ENCODE data around the gene PDE1A. TPM values are rescaled to one million over a fixed set of nuclear protein-coding genes. Genes with fewer than 3 reads are reported as not detected.

Gene PDE1A
- total and polyA plus RNA-seq, 2 of the 13 experiments (the other 11 are each of a cell fraction or from before 2014, with no cell fraction given), result not detected

- H3K27me3 ChIP-seq (ENCODE audit: control insufficient read depth in 1 of 2, insufficient read depth in 2 of 2, low read length in 2 of 2), result no peaks in the 10 kb centered on the region
- FAIRE-seq, result no peak
- TF ChIP-seq ZBTB37 (CRISPR knock-in tag; IDR thresholded peaks at IDR 0.05) (no peak), DMAP1 (CRISPR knock-in tag; IDR thresholded peaks at IDR 0.05) (no peak), HMG20B (CRISPR knock-in tag; conservative IDR thresholded peaks at IDR 0.05) (no peak), CCAR2 (optimal IDR thresholded peaks at IDR 0.05; ENCODE audit: low read depth, low read length) (no peak), ZHX2 (IDR thresholded peaks at IDR 0.05; ENCODE audit: low read depth) (no peak), ZHX2 (CRISPR knock-in tag; IDR thresholded peaks at IDR 0.05; ENCODE audit: borderline replicate concordance) (no peak), RCOR2 (CRISPR knock-in tag; IDR thresholded peaks at IDR 0.05) (no peak), ZNF580 (CRISPR knock-in tag; IDR thresholded peaks at IDR 0.05; ENCODE audit: borderline replicate concordance, low read depth) (no peak), ZNF224 (CRISPR knock-in tag; IDR thresholded peaks at IDR 0.05) (no peak), TCF12 (IDR thresholded peaks at IDR 0.05) (no peak), TCF12 (CRISPR knock-in tag; IDR thresholded peaks at IDR 0.05) (no peak), ZNF383 (CRISPR knock-in tag; IDR thresholded peaks at IDR 0.05; ENCODE audit: borderline replicate concordance) (no peak), ZFP41 (CRISPR knock-in tag; IDR thresholded peaks at IDR 0.05; ENCODE audit: borderline replicate concordance) (no peak), HDAC2 (CRISPR knock-in tag; IDR thresholded peaks at IDR 0.05) (no peak)
These were observed 126.2 kb downstream of the PDE1A start for GRCh38 chr2:182300608-182301007.

More at GRCh38 chr2:182300608-182301007, 126.2 kb downstream of the PDE1A start:
- intact Hi-C loops (cut with micrococcal nuclease; ENCODE audit: unreplicated experiment), result no loop called here
- WGBS (ENCODE audit: low lambda C conversion rate), result 5% methylated on average over 4 of the region's 4 CpGs
- H3K9ac ChIP-seq (ENCODE audit: insufficient read depth, low read depth, low read length), result no peak overlapping the region
- in situ Hi-C loops (cut with HindIII; ENCODE audit: extremely low pct_ligation_motif_present, low pct_unique_long_range_greater_than_20kb), result no loop called here
- H3K4me3 ChIP-seq (replicated peaks in 1 of 3; ENCODE audit: insufficient read depth in 1 of 3, low read depth in 2 of 3, low read length in 3 of 3), result no peak overlapping the region
- DNase-seq (ENCODE audit: low spot score) (no peak), ATAC-seq (no peak)
- H3K4me1 ChIP-seq (ENCODE audit: insufficient read depth, low read length), result no peaks in the 10 kb centered on the region
- no peaks in the 10 kb centered on the region for H3K79me2 ChIP-seq (ENCODE audit: insufficient read depth, low read length)
- ChIA-PET CTCF (ENCODE audit: low intra/inter-chr PET ratio, low total read pairs) (no interaction called here), POLR2A (no interaction called here)
- no peak overlapping the region for H3K27ac ChIP-seq (ENCODE audit: extremely low read length, insufficient read depth, low read length)
- H3K9me3 ChIP-seq (ENCODE audit: low read length), result no peaks in the 10 kb centered on the region
- H3K4me2 ChIP-seq (ENCODE audit: low read depth, low read length), result no peak overlapping the region
- no peak overlapping the region for H2AFZ ChIP-seq (ENCODE audit: low read length)
- BruUV-seq (replicated peaks), result no TSS peak
- H4K20me1 ChIP-seq (ENCODE audit: insufficient read depth, low read length), result no peaks in the 10 kb centered on the region
- no peaks in the 10 kb centered on the region for H3K36me3 ChIP-seq (replicated peaks in 1 of 2; ENCODE audit: control insufficient read depth in 1 of 2, insufficient read depth in 2 of 2, low read length in 2 of 2)

Measured in HepG2 (cell line).